Stimulated activated CD4-positive, alpha-beta T cell treated with anti-CD3 and anti-CD28 coated beads, Interleukin-4, amount 100 ng/mL, for 24 hours (primary cell): Measurements from ENCODE around the gene MED4.

Experiments used
- DNase-seq: peaks from one replicate; pipeline ENCODE4 v3.0.0-alpha.2; 2020

The MED4 gene

GRCh38 chr13:48094781-48095502 is at the start of gene MED4:
MED4 (minus strand) TSS chr13:48095104; CDS start chr13:48095078, 26 bp downstream.
- peak; percentile 98 for DNase-seq

DNA sequence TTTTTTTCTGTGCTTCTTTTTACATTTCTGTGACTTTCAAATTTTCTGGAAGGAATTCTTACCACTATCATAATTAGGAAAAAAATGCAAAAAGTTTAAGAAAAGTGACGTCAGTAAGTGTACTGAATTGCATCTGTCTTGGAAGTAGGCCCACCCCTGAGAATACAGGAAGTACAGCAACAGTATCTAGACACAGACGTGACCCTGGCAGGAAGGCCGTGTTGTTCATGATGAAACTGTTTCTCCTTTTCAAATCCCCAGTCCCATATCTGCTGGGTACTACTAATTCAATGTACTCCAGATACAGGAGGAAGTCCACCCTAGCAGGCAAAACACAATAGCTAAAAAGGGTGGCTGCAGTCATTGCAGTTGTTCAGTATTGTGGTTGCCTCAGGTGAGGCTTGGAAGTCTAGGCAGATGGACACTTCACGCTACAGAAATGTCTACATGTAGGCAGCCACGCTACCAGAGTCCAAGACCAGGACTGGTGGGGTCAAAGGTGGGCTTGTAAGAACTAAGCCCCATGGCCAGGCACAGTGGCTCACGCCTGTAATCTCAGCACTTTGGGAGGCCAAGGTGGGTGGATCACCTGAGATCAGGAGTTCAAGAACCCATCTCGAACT is 49.6 kb upstream of the MED4 start:
- no peak for DNase-seq

GRCh38 chr13:48142436-48142835 is 47.5 kb upstream of the MED4 start:
- DNase-seq, result no peak

DNA sequence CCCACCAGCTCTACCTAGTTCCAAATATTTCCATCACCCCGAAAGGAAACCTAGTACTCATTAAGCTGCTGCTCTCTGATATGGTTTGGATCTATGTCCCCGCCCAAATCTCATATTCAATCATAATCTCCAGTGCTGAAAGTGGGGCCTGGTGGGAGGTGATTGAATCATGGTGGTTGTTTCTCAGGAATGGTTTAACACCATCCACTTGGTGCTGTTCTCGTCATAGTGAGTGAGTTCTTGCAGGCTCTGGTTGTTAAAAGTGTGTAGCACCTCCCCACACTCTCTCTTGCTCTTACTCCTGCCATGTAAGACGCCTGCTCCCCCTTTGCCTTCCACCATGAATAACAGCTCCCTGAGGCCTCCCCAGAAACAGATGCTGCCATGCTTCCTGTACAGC is 43.4 kb upstream of the MED4 start:
- peak; percentile 54 for DNase-seq

DNA sequence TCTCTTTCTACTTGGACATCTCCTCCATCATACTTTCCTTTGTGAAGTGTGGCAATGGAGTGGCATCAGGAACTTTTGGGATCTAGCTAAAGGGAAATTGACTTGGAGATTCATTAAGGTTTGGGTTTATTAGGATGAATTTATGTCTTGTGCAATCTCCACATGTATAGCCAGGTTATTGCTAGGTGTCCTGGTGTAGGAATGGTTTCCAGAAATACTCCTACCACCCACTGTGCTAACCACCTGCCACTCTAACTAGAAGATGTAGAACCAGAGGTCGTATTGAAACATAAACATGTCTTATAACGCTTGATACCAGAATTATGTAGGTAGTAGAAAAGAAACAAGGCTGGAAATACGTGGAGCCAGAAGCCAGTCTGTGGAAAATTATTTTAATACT is 38.1 kb upstream of the MED4 start:
- DNase-seq, result no peak

DNA sequence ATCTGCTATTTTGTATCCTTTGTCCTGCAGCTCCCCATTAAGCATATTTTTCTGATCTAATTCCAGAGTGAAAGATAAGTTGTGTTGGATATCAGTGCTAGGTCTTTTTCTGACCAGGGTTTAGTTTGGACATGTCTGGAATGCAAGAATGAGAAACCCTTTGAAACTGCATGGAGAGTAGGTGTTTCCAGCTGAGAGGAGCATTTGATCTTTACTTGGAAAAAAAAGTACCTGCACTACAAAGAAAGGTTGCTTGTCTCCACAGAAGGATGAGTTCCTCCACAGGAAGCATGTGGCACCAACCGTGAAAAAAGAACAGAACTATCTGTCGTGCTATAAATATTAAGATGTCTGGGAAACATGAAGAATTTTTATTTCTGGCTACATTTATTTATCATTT is 36.6 kb upstream of the MED4 start:
- DNase-seq, result no peak

- peak; percentile 32 for DNase-seq
Measured at GRCh38 chr13:48126944-48127830, 32.3 kb upstream of the MED4 start.

GRCh38 chr13:48125794-48126228 is 30.9 kb upstream of the MED4 start:
- DNase-seq, result no peak

GRCh38 chr13:48123812-48124211 is 28.9 kb upstream of the MED4 start:
- DNase-seq, result no peak

DNA sequence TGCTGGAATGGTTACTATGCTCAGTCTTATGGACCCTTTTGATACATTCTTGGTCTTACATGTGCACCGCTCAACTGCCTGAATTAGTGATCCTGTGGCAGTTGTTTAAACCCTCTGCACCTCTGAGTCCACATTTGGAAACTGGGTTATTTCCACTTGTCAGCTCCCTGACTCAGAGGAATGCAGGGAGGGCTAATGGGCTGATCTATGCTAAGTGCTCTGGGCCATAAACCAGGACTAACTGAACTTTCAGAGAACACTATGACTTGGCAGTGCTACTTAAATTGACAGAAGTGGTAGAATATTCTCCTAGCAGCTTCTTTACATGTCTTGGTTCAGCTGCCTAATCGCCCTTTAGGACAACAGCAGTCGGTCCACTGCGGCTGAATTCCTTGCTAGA is 26.8 kb upstream of the MED4 start:
- no peak for DNase-seq

DNA sequence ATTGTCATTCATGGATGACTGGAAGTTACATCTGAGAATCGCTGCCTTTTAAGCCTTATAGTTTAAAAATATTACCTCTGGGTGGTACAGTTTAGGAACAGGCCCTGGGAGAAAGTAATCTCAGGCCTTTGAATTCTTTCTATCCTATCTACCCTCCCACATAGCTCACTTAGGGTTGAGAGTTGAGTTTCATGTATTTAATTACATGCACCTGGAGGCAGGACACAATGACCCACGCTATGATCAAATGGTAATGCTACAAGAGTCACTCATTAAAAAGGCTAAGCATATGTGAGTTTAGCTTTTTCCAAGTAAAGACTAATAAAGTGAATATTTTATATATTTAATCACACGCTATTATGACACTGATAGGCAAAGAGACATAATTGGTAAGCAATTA is 25.3 kb upstream of the MED4 start:
- no peak for DNase-seq

- no peak for DNase-seq
Measured at GRCh38 chr13:48118030-48118429, 23.1 kb upstream of the MED4 start.

- no peak for DNase-seq
Measured at GRCh38 chr13:48116808-48117207, 21.9 kb upstream of the MED4 start.

DNA sequence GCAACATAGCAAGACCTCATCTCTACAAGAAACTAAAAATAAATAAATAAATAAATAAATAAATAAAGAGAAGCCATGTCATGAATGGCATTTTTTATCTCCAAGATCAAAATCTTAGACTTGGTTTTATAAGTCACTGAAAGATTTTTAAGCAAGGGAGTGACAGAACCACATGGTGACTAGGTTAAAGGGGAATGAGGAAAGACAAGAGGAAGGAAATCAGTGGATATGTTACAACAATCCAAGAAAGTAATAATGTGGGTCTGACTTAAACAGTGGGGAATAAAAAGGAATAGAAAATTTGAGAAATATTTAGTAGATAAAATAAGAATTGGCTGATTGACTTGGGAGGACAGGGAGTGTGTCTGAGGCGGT is 18.8 kb upstream of the MED4 start:
- DNase-seq, result no peak

- no peak for DNase-seq
Measured at GRCh38 chr13:48112896-48113755, 18.2 kb upstream of the MED4 start.

DNA sequence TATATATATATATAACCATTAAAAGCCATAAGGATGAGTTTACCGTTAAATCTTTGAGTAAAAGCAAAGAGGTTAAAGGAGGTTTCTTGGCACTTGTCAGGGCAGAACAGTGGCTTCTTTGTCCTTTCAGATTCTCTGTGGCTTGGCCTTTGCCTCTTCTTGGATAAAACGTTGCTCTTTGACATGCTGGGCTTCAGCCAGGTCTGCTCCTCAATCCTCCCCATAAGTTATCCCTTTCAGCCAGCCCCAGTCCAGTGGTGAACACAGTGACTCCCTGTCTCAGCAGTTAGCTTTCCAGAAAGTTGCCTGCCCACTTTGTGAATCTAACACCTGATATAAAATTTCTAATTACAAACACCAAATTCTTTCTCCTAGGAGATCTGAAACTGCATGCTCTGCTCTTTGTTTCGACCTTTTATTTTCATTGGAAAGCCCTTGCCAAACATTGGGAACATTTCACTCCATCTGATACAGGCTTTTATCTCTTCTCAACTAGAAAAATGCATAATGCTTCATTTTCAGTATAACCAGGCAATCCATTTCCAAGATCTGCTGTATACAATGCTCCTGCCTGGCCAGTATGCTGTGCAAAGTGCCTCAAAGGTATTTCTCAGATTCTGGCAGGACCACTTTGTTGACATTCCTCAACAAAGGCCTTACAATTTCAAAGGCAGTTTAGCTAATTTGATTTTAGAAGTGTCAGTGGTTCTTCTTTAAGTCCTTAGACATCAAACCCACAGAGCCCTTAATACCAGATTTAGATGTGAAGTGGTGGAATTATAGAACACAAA is 16.2 kb upstream of the MED4 start:
- DNase-seq, result no peak

DNA sequence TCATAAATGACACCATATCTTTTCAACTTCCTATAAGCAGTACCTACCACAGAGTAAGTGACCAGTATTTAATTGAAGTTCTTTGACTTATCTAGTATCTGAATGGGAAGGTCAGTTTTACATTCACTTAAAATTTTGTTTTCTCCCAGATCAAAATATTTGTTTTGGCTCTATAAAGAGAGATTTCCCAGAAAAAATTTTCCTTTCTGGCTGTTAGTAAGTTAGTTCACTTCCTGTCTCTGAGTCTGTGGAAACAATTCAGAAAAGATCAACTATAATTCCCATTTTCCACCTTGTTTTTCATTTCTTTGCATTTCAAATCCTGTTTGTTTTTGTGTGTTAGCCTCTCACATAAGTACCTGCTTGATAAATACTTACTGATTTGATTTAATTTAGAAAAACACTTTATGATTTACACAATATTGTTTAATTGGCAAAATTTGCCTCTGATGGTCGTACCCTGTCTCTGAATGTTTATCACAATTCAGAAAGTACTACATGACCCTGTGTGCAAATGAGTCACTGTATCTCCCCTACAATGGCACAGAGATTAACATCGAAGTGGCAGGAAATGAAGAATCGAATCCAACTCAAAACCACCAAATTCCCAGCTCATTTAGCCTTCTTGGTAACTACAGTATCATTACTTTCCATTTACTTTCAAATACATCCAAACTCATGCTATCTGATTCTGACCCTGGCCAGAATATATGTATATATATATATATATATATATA is 15.4 kb upstream of the MED4 start:
- no peak for DNase-seq

DNA sequence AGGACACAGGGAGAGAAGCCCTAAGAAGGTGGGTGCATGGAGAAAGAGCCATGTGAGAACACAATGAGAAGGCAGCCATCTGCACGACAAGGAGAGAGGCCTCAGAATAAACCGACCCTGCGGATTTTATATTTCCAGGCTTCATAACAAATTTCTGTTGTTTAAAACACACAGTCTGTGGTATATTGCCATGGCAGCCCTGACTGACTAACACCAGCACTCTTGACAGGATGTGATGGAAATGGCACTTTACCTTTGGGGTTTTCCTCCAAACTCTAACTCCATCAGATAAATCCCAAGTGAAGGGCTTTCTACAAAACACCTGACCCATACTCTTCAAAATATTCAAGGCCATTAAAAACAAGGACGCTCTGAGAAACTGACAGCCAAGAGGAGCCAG is 13.2 kb upstream of the MED4 start:
- no peak for DNase-seq

DNA sequence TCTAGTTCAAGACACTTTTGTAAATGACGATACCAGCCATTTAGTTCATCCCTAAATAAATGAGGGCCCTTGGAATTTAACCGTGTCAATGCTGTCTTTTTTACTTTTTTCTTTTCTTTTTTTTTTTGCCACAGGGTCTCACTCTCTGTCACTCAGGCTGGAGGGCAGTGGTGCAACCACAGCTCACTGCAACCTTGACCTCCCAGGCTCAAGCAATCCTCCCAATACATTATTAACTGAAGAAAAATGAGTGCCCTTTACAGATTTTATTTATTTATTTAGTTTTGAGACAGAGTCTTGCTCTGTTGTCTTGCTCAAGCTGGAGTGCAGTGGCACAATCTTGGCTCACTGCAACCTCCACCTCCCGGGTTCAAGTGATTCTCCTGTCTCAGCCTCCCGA is 2.9 kb upstream of the MED4 start:
- DNase-seq, result no peak

DNA sequence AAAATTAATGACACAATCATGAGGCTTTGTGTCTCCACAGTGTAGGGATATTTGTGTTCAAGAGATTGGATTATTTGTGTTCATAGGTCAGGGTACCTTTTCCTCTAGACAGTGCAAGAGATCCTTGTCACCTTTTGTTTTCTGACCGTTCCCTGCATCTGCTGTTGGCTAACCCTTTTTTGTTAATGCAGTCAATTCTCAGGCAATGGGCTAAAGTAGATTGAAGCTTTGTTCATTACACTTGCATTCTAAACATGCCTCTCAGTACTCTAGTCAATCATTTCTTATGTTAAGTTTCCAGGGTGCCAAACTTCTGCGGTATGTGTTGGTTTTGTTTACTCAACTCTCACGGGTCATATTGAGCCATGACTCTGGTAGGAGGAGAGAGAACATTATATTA is 1.8 kb upstream of the MED4 start:
- no peak for DNase-seq

GRCh38 chr13:48094404-48094780 is 512 bp downstream of the MED4 start:
- DNase-seq, result no peak
